ENCODE data around the gene CRYAA.
"Not testable (repeated sequence)": the region's sequence is repeated elsewhere in the genome, so short reads cannot be mapped to it uniquely, and the experiment has no call there.

Gene CRYAA

GRCh38 chr21:43168708-43169107, at the start of gene CRYAA:
CRYAA (plus strand) TSS chr21:43169008; CDS start chr21:43169100, 92 bp downstream.
- DNase-seq (ENCODE audit: low read depth): not testable (repeated sequence)

- not testable (repeated sequence) for DNase-seq (ENCODE audit: low read depth)
Measured at GRCh38 chr21:43130094-43130493, 38.7 kb upstream of the CRYAA start.

- DNase-seq (ENCODE audit: low read depth): not testable (repeated sequence)
Measured at GRCh38 chr21:43134520-43134919, 34.3 kb upstream of the CRYAA start.

GRCh38 chr21:43138944-43139343, 29.9 kb upstream of the CRYAA start:
- DNase-seq (ENCODE audit: low read depth): not testable (repeated sequence)

- DNase-seq (ENCODE audit: low read depth): not testable (repeated sequence)
Measured at GRCh38 chr21:43141407-43141806, 27.4 kb upstream of the CRYAA start.

- not testable (repeated sequence) for DNase-seq (ENCODE audit: low read depth)
Measured at GRCh38 chr21:43146637-43147036, 22.2 kb upstream of the CRYAA start.

GRCh38 chr21:43147999-43148398, 20.8 kb upstream of the CRYAA start:
- DNase-seq (ENCODE audit: low read depth): not testable (repeated sequence)

- DNase-seq (ENCODE audit: low read depth): not testable (repeated sequence)
Measured at GRCh38 chr21:43149344-43149743, 19.5 kb upstream of the CRYAA start.

GRCh38 chr21:43153601-43154000, 15.2 kb upstream of the CRYAA start:
- not testable (repeated sequence) for DNase-seq (ENCODE audit: low read depth)

- not testable (repeated sequence) for DNase-seq (ENCODE audit: low read depth)
Measured at GRCh38 chr21:43159279-43160175, 9.3 kb upstream of the CRYAA start.

- not testable (repeated sequence) for DNase-seq (ENCODE audit: low read depth)
Measured at GRCh38 chr21:43161826-43162707, 6.7 kb upstream of the CRYAA start.

- DNase-seq (ENCODE audit: low read depth): not testable (repeated sequence)
Measured at GRCh38 chr21:43162708-43163205, 6.1 kb upstream of the CRYAA start.

- not testable (repeated sequence) for DNase-seq (ENCODE audit: low read depth)
Measured at GRCh38 chr21:43164823-43165222, 4.0 kb upstream of the CRYAA start.

- DNase-seq (ENCODE audit: low read depth): not testable (repeated sequence)
Measured at GRCh38 chr21:43165734-43166133, 3.1 kb upstream of the CRYAA start.

- DNase-seq (ENCODE audit: low read depth): not testable (repeated sequence)
Measured at GRCh38 chr21:43169230-43169886, 550 bp downstream of the CRYAA start.

GRCh38 chr21:43169891-43170290, 1.1 kb downstream of the CRYAA start:
- DNase-seq (ENCODE audit: low read depth): not testable (repeated sequence)

GRCh38 chr21:43172812-43173211, 4.0 kb downstream of the CRYAA start:
- DNase-seq (ENCODE audit: low read depth): not testable (repeated sequence)

GRCh38 chr21:43173438-43173837, 4.6 kb downstream of the CRYAA start:
- DNase-seq (ENCODE audit: low read depth): not testable (repeated sequence)

- DNase-seq (ENCODE audit: low read depth): not testable (repeated sequence)
Measured at GRCh38 chr21:43173930-43174329, 5.1 kb downstream of the CRYAA start.

GRCh38 chr21:43174998-43175397, 6.2 kb downstream of the CRYAA start:
- not testable (repeated sequence) for DNase-seq (ENCODE audit: low read depth)

GRCh38 chr21:43176621-43177020, 7.8 kb downstream of the CRYAA start:
- DNase-seq (ENCODE audit: low read depth): not testable (repeated sequence)
